ENCODE data around the gene ACACA. TPM values are rescaled to one million over a fixed set of nuclear protein-coding genes. Genes with fewer than 3 reads are reported as not detected.

The ACACA gene
- total and polyA plus RNA-seq, 2 experiments from 2014 or later: 59.6 to 164 TPM

DNA sequence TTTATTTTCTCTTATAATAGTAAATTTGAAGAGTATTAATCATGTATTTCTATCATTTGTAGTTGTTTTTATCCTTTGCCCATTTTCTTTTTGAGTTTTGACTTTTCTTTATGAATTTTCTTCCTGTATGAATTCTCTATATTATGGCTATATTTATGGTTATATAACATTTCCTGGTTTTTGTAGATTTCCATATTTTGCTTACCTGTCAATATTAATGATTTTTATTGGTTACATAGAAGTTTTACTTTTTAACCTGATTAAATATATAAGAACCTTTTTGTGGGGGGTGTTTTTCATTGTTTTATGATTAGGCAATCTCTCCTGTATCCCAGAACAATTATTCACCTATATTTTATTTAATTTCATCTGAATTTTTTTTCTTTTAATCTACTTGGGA is 364.7 kb downstream of the ACACA start (continued):
- TF ChIP-seq, protein P1, sequence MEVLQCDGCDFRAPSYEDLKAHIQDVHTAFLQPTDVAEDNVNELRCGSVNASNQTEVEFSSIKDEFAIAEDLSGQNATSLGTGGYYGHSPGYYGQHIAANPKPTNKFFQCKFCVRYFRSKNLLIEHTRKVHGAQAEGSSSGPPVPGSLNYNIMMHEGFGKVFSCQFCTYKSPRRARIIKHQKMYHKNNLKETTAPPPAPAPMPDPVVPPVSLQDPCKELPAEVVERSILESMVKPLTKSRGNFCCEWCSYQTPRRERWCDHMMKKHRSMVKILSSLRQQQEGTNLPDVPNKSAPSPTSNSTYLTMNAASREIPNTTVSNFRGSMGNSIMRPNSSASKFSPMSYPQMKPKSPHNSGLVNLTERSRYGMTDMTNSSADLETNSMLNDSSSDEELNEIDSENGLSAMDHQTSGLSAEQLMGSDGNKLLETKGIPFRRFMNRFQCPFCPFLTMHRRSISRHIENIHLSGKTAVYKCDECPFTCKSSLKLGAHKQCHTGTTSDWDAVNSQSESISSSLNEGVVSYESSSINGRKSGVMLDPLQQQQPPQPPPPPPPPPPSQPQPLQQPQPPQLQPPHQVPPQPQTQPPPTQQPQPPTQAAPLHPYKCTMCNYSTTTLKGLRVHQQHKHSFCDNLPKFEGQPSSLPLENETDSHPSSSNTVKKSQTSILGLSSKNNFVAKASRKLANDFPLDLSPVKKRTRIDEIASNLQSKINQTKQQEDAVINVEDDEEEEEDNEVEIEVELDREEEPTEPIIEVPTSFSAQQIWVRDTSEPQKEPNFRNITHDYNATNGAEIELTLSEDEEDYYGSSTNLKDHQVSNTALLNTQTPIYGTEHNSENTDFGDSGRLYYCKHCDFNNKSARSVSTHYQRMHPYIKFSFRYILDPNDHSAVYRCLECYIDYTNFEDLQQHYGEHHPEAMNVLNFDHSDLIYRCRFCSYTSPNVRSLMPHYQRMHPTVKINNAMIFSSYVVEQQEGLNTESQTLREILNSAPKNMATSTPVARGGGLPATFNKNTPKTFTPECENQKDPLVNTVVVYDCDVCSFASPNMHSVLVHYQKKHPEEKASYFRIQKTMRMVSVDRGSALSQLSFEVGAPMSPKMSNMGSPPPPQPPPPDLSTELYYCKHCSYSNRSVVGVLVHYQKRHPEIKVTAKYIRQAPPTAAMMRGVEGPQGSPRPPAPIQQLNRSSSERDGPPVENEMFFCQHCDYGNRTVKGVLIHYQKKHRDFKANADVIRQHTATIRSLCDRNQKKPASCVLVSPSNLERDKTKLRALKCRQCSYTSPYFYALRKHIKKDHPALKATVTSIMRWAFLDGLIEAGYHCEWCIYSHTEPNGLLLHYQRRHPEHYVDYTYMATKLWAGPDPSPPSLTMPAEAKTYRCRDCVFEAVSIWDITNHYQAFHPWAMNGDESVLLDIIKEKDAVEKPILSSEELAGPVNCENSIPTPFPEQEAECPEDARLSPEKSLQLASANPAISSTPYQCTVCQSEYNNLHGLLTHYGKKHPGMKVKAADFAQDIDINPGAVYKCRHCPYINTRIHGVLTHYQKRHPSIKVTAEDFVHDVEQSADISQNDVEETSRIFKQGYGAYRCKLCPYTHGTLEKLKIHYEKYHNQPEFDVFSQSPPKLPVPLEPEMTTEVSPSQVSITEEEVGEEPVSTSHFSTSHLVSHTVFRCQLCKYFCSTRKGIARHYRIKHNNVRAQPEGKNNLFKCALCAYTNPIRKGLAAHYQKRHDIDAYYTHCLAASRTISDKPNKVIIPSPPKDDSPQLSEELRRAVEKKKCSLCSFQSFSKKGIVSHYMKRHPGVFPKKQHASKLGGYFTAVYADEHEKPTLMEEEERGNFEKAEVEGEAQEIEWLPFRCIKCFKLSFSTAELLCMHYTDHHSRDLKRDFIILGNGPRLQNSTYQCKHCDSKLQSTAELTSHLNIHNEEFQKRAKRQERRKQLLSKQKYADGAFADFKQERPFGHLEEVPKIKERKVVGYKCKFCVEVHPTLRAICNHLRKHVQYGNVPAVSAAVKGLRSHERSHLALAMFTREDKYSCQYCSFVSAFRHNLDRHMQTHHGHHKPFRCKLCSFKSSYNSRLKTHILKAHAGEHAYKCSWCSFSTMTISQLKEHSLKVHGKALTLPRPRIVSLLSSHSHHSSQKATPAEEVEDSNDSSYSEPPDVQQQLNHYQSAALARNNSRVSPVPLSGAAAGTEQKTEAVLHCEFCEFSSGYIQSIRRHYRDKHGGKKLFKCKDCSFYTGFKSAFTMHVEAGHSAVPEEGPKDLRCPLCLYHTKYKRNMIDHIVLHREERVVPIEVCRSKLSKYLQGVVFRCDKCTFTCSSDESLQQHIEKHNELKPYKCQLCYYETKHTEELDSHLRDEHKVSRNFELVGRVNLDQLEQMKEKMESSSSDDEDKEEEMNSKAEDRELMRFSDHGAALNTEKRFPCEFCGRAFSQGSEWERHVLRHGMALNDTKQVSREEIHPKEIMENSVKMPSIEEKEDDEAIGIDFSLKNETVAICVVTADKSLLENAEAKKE (CRISPR knock-in tag; IDR thresholded peaks at IDR 0.05): no peak
- TF ChIP-seq NANOG (IDR thresholded peaks at IDR 0.05; ENCODE audit: borderline replicate concordance): no peak
- TF ChIP-seq, protein P2, sequence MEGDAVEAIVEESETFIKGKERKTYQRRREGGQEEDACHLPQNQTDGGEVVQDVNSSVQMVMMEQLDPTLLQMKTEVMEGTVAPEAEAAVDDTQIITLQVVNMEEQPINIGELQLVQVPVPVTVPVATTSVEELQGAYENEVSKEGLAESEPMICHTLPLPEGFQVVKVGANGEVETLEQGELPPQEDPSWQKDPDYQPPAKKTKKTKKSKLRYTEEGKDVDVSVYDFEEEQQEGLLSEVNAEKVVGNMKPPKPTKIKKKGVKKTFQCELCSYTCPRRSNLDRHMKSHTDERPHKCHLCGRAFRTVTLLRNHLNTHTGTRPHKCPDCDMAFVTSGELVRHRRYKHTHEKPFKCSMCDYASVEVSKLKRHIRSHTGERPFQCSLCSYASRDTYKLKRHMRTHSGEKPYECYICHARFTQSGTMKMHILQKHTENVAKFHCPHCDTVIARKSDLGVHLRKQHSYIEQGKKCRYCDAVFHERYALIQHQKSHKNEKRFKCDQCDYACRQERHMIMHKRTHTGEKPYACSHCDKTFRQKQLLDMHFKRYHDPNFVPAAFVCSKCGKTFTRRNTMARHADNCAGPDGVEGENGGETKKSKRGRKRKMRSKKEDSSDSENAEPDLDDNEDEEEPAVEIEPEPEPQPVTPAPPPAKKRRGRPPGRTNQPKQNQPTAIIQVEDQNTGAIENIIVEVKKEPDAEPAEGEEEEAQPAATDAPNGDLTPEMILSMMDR (conservative IDR thresholded peaks at IDR 0.05; ENCODE audit: low read depth in 2 of 2): no peak
- no peak for TF ChIP-seq JUNB (IDR thresholded peaks at IDR 0.05; ENCODE audit: unreplicated experiment)
- TF ChIP-seq, protein P3, sequence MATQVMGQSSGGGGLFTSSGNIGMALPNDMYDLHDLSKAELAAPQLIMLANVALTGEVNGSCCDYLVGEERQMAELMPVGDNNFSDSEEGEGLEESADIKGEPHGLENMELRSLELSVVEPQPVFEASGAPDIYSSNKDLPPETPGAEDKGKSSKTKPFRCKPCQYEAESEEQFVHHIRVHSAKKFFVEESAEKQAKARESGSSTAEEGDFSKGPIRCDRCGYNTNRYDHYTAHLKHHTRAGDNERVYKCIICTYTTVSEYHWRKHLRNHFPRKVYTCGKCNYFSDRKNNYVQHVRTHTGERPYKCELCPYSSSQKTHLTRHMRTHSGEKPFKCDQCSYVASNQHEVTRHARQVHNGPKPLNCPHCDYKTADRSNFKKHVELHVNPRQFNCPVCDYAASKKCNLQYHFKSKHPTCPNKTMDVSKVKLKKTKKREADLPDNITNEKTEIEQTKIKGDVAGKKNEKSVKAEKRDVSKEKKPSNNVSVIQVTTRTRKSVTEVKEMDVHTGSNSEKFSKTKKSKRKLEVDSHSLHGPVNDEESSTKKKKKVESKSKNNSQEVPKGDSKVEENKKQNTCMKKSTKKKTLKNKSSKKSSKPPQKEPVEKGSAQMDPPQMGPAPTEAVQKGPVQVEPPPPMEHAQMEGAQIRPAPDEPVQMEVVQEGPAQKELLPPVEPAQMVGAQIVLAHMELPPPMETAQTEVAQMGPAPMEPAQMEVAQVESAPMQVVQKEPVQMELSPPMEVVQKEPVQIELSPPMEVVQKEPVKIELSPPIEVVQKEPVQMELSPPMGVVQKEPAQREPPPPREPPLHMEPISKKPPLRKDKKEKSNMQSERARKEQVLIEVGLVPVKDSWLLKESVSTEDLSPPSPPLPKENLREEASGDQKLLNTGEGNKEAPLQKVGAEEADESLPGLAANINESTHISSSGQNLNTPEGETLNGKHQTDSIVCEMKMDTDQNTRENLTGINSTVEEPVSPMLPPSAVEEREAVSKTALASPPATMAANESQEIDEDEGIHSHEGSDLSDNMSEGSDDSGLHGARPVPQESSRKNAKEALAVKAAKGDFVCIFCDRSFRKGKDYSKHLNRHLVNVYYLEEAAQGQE (IDR thresholded peaks at IDR 0.05; ENCODE audit: unreplicated experiment): no peak
- no peak for TF ChIP-seq CREB1 (CRISPR knock-in tag; IDR thresholded peaks at IDR 0.05; ENCODE audit: low read depth)
- no peak for TF ChIP-seq STAT1 (IDR thresholded peaks at IDR 0.05; ENCODE audit: unreplicated experiment)
- no peak for TF ChIP-seq EZH2phosphoT487 (IDR thresholded peaks at IDR 0.05; ENCODE audit: unreplicated experiment)
- TF ChIP-seq ZNF114 (CRISPR knock-in tag; IDR thresholded peaks at IDR 0.05): no peak
- no peak for TF ChIP-seq POLR2AphosphoS5 (IDR thresholded peaks at IDR 0.05; ENCODE audit: low read depth)
- TF ChIP-seq, protein P4, sequence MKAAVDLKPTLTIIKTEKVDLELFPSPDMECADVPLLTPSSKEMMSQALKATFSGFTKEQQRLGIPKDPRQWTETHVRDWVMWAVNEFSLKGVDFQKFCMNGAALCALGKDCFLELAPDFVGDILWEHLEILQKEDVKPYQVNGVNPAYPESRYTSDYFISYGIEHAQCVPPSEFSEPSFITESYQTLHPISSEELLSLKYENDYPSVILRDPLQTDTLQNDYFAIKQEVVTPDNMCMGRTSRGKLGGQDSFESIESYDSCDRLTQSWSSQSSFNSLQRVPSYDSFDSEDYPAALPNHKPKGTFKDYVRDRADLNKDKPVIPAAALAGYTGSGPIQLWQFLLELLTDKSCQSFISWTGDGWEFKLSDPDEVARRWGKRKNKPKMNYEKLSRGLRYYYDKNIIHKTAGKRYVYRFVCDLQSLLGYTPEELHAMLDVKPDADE (IDR thresholded peaks at IDR 0.05): no peak
- TF ChIP-seq EZH2 (IDR thresholded peaks at IDR 0.05; ENCODE audit: low read depth, unreplicated experiment): no peak

Measured in GM23338 (cell line).